Midbrain (tissue), 1 donor: ENCODE measurements around the gene ATP6V1A.

Source experiments
- DNase-seq: peaks from one replicate; lab custom pipeline; 2025; lab: John Stamatoyannopoulos, UW

The ATP6V1A gene

GRCh38 chr3:113746548-113747282 is at the start of gene ATP6V1A:
Gene ATP6V1A (plus strand): TSS chr3:113747035. CDS start chr3:113778754, 31,719 bp downstream.
- DNase-seq: peak; percentile 96

- peak; percentile 48 for DNase-seq
Observed at GRCh38 chr3:113697500-113698090, 49.2 kb upstream of the ATP6V1A start.

DNA sequence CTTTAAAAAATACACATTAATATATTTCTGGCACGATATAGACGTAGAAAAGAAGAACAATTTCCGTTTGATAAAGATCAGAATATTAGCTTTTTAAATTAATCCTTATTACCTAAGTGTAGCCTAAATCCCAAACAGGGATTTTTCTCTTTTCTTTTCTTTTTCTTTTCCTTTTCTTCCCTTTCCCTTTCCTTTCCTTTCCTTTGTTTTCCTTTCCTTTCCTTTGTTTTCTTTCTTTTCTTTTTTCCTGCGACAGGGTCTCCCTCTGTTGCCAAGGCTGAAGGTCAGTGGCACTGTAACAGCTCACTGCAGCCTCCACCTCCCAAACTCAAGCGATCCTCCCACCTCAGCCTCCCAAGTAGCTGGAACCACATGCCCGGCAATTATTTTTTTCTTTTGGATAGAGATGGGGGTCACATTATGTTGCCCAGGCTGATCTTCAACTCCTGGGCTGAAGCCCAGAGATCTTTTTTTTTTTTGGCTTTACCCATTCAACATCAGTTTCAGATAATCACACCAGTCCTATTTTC is 48.6 kb upstream of the ATP6V1A start:
- no peak for DNase-seq

GRCh38 chr3:113698956-113699355 is 47.9 kb upstream of the ATP6V1A start:
- no peak for DNase-seq

GRCh38 chr3:113707835-113708234 is 39.0 kb upstream of the ATP6V1A start:
- DNase-seq: no peak

GRCh38 chr3:113712129-113712528 is 34.7 kb upstream of the ATP6V1A start:
- no peak for DNase-seq

GRCh38 chr3:113714702-113715101 is 32.1 kb upstream of the ATP6V1A start:
- no peak for DNase-seq

DNA sequence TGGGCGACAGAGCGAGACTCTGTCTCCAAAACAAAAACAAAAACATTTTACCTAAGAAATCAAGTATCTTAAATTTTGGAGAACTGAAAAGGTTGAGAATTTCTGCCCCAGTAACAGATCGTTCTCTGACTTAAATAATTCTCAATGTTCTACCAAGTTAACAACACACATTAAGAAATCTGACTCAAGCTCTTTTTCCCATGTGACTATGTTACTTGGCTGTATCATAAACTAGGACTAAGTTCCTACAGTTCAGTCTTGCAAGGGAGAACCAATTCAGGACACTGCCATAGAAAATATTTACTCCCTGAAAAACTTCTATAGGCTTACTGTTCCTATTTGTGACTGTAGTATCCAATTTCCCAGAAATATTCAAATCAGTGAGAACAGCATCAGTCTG is 29.5 kb upstream of the ATP6V1A start:
- no peak for DNase-seq

- no peak for DNase-seq
Observed at GRCh38 chr3:113717818-113718217, 29.0 kb upstream of the ATP6V1A start.

DNA sequence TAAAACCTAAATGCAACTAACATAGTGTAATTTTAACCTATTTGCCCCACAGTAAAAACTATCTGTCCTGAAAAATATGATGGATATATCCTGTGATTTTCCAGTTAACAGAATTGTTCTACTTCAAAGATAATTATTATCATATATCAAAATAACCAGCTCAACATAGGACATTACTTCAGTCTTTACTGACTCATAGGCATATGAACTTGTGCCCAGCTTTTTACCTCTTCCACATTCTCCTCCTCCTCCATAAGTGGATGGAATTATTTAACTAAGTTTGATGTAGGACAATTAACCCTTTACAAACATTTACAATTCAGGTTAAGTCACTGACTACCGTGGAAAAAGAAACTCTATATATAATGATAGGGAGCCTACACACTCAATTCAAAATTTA is 27.5 kb upstream of the ATP6V1A start:
- DNase-seq: no peak

GRCh38 chr3:113719758-113720157 is 27.1 kb upstream of the ATP6V1A start:
- DNase-seq: no peak

DNA sequence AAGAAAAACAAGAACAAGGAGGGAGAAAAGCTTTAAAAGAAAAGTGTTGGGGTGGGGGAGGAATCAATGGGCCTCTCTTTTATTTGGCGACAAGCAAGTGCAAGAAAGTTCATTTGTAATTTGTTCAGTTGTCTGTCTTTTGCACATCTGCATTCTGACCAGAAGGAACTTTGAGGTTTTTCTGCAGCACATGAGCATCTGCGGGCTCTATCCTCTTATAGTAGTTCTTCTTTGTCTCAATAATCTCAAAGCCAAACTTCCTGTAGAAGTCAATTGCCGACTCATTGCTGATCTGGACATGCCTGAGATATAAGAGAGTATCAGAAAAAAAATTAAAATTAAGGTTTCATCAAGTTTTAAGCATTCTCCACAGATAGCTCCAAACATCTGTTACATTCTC is 25.2 kb upstream of the ATP6V1A start:
- DNase-seq: no peak

GRCh38 chr3:113728661-113729060 is 18.2 kb upstream of the ATP6V1A start:
- no peak for DNase-seq

DNA sequence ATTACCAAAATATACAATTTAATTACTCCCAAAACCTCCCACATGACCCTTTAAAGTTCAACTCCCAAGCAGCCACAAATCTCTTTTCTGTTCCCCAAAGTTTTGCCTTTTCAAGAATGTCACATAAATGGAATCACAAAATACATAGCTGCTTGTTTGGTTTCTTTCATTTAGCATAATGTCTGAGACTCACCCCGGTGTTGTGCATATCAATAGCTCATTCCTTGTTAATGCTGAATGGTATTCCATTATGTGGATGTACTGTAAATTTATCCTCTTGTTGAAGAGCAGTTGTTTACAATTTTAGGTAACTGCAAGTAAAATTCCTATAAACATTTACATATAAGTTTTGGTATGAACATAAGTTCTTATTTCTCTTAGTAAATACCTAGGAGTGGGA is 16.3 kb upstream of the ATP6V1A start:
- no peak for DNase-seq

DNA sequence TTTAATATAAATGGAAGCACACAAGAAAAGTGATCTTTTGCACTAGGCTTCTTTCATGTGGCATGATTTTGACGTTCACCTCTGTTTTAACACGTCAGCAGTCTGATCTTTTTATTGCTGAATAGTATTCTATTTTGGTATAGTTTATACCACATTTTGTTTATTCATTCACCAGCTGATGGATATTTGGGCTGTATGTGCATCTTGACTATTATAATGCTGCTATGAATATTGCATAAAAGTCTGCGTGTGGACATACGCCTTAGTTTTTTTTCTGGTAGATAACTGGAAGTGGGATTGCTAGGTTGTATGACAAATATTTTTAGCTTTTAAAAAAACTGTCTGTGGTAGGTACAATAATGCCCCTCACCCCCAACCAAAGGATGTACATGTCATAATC is 15.1 kb upstream of the ATP6V1A start:
- DNase-seq: no peak

- DNase-seq: peak; percentile 68
Observed at GRCh38 chr3:113736548-113737089, 10.2 kb upstream of the ATP6V1A start.

DNA sequence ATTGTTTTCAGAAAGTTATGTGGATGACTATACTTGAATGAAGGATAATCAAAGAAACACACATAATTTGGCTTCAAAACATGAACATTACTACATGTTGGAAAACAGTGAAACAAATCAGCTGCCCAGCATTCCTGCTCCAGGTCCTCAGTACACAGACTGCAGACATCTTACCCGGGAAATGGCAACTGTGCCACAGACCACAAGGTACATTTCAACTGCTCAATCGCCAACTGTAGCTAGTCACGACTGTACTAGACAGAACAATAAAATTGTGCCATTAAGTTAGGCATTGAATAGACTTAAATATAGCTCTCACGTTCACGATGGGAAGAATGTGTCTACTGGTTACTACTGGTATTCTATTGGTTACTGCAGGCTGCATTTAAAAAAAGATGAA is 5.7 kb upstream of the ATP6V1A start:
- no peak for DNase-seq

DNA sequence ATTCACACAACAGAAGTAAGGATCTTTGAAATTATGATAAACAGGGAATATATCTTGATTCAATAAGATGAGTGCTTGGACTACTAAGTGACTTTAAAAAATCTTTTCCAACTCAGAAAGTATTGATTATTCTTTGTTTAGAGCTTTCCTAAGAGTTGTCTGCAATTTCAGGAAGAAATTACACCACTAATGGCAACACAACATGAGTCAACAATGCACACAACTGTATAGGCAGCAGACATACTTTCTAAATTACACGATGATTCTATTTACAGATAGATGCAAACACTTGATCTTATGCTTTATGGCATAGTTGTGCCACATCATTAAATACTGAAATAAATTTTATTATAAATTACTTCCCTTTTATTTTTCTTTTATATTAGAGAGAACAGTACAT is 5.2 kb upstream of the ATP6V1A start:
- DNase-seq: no peak

DNA sequence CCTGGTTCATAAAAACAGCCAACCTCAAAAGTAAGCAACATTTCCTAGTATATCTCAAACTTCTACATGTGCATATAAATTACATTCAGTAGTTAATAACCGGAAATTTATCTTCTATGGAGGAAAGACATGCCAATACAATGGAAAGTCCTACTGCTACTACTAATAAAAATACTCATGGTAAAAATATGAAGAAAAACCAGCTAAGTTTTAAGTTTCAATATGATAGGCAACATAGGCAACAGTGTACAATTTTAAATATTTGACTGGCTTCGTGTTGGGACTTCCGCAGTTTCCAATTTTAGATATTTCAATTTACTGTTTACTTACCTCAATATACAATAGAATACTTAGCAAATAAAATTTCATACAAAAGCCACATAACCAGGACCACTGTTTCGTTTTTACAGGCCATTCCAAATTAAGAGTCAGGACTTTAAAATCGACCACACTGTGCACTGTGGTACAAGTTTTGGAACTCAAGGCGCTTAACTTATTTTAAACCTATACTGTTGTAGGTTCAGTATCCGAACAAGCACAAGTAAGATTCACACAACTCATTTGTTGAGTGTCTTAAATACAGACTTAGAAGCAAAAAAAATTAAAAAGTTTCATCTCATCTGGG is 3.7 kb upstream of the ATP6V1A start:
- DNase-seq: no peak

- DNase-seq: peak; percentile 73
Observed at GRCh38 chr3:113744941-113745755, 1.7 kb upstream of the ATP6V1A start.

DNA sequence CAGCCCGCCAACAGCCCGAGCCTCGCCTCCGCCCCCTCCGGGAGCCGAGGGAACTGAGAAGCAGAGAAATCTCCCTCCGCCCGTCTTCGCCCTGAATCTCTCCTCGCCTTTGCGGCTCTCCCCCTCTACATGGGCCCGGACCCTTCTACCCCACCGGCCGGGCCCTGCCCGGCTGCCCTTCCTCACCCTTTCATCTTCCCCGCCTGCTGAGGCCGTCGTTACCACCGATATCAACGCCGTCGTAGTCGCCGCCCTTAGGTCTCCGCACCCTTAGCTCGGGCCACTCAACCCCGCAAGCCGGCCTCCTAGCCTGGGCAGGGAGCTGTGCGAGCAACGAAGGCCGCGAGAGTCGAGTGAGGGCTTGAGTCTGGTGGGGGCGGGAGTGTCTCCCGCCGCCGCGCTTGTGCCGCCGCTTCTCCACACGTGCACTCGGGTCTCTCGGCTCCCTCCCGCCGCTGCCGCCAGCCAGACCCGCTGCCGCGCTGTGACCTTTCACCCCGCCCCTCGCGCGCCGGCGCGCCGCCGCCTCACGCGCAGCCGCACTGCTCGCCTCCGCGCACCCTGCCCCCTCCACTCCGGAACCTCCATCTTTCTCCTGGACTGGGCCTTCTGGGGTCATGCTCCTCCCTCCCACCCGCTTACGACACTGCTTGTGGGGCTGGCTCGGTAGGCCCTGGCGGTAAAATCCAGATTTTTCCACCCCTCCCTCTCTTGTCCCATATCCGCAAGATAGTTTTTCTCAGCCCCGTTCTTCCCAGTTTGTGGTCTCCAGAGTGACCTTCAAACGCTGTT is 883 bp upstream of the ATP6V1A start, which contains the start of gene NAA50:
Gene NAA50 (minus strand): TSS at position 494 of the 792 bp plus-strand sequence. CDS start 300 bp downstream, at position 194.
- peak; percentile 89 for DNase-seq
